Neuron (in vitro differentiated cells): ENCODE data around the gene OR2M4.

Source experiments
- H2AFZ ChIP-seq: one replicate; pipeline ENCODE4 v1.6.1; 2013; ENCODE audit warnings: low read depth, mild to moderate bottlenecking, inconsistent platforms, low read length, moderate library complexity
- H3K27me3 ChIP-seq: one replicate; pipeline ENCODE4 v1.6.1; 2013; ENCODE audit warnings: low read length; ENCODE audit not compliant: insufficient read depth
- H3K36me3 ChIP-seq: one replicate; pipeline ENCODE4 v1.6.1; 2013; ENCODE audit warnings: low read length; ENCODE audit not compliant: insufficient read depth
- H3K4me1 ChIP-seq: one replicate; pipeline ENCODE4 v1.6.1; 2013; ENCODE audit warnings: low read length; ENCODE audit not compliant: insufficient read depth
- H3K4me3 ChIP-seq: 2 replicates; pipeline ENCODE4 v1.5.1; 2013; ENCODE audit warnings: mild to moderate bottlenecking, low read length, moderate library complexity
- H3K9me3 ChIP-seq: one replicate; pipeline ENCODE4 v1.6.1; 2013; ENCODE audit warnings: low read length

OR2M4 gene

GRCh38 chr1:248277876-248278275 lies 46.7 kb downstream of the OR2M4 start, which contains the start of gene OR2T33:
TSS of gene OR2T33 (minus strand) at chr1:248277976. CDS start at chr1:248273814, 4,162 bp downstream.
- Histone ChIP-seq H3K27me3 (no peaks in the 10 kb centered on the region), H3K9me3 (no peaks in the 10 kb centered on the region), H3K4me3 (no peak within 1 kb of the TSS), H3K4me1 (no peaks in the 10 kb centered on the region), H3K36me3 (no peaks in the 10 kb centered on the region), H2AFZ (no peak within 1 kb of the TSS)

- Histone ChIP-seq H2AFZ (no peak overlapping the region), H3K4me3 (no peak overlapping the region), H3K27me3 (no peaks in the 10 kb centered on the region), H3K9me3 (no peaks in the 10 kb centered on the region), H3K36me3 (no peaks in the 10 kb centered on the region), H3K4me1 (no peaks in the 10 kb centered on the region)
Observed at GRCh38 chr1:248288391-248288790, 57.2 kb downstream of the OR2M4 start.
